Stimulated activated CD8-positive, alpha-beta memory T cell treated with anti-CD3 and anti-CD28 coated beads, Interleukin-15, amount 100 ng/mL, for 24 hours (primary cell): ENCODE data around the gene CHRNB4.
"Not testable (repeated sequence)": the region's sequence is repeated elsewhere in the genome, so short reads cannot be mapped to it uniquely, and the experiment has no call there.

Source experiments
- DNase-seq: peaks from one replicate; pipeline ENCODE4 v3.0.0-alpha.2; 2020; ENCODE audit warnings: low read depth

Gene CHRNB4

DNA sequence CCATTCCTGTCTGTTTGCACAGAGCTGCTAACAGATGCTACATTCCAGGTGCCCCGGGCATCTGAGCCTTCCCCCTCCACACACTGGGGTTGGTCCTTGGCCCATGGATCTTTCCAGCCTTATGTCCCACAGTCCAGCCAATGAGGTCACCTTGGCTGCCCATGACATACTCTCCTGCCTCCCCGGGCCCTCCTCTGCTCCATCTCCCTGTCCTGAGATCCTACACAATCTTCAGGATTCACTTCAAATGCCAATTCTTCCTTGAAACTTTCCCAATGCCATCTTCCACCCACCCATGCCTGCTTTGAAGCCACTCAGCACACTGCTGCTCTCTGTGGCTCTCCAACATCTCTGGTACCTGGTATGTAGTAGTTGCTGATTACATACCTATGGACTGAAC lies 24.5 kb downstream of the CHRNB4 start:
- DNase-seq, result no peak

DNA sequence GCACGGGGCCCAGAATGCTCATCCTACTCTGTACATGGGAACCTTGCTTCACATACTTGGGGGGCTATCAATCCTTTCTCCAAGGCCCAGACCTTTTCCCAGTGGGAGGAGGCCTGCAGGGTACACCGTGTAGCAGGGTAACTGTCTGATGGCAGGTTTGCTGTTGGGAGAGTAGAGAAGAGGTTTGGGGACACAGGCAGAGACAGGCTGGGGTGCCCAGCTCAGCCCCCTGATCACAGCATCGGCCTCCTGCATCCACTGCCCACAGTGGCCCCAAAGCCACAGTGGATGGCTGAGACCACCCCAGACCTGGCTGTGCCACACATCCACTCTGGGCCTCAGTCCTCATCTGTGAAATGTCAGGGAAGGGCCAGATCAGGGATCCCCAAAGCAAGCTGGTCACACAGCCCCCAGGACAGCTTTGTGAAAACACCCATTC lies 25.8 kb downstream of the CHRNB4 start:
- no peak for DNase-seq

DNA sequence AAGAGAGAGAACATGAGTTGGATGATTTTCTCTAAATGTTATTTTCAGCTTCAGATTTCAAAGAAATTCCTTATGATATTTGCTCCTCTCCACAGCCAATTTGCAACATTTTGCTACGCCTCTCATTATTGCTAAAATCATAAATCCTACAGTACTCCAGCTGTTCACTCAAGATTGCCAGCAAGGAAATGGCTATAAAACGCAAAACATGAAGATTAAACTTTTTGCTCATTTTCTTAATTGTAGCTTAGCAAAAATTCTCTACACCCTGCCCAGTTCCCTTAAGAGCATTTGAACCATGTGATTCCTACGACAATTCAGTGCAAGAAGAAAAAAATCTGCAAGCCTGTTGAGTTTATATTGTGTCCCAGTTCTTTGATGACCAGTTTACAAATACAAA lies 27.0 kb downstream of the CHRNB4 start:
- no peak for DNase-seq

GRCh38 chr15:78609551-78609950 lies 31.5 kb downstream of the CHRNB4 start:
- DNase-seq, result not testable (repeated sequence)

DNA sequence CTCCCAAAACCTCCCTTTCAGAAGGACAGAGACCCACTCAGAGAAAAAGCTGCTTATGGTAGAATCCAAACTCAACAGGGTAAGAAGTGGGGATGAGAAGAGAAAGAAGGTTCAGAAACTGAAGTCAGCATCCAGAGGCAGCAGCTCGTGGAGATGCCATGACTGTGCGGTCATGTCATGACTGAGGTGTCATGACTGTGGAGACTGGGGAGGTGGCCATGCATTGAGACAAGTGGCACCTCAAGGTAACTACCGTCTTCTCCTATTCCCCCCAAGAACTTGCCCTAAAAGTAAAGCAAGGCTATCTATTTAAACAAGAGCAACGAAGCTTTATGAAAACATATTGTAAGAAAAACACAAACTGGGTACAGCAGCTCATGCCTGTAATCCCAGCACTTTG lies 35.3 kb downstream of the CHRNB4 start:
- DNase-seq, result no peak

DNA sequence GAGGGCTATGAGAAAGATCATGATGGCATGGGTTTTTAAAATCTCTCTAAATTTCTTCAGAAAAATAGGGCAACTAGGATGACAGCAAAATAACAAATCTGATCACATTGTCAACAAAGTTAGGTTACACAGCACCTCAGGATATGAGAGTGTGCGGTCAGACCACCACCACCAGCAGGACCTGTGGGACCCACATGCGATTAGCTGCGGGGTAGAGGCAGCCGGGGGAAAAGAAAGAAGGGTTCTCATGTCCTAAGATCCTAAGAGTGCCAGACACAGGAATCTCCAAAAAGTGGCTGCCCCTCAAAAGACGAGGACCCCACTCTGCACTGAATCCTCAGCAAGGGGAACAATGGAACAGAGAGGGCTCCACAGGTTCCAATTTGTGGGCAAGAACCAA lies 35.8 kb downstream of the CHRNB4 start:
- no peak for DNase-seq

DNA sequence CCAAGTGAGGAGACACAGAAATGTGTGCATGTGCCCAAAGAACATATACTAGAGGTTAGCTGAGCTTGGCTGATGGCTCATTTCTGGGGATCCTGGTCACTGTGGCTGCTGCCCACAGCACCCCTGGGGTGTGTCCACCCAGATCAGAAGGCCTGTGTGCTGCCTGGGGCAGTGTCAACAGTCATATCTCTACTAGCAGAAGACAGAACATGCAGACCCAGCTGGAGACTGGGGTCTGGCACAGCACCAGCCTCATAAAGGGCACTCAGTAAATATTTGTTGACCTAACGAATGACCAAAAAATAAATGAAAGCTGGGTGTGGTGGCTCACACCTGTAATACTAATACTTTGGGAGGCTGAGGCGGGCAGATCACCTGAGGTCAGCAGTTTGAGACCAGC lies 36.6 kb downstream of the CHRNB4 start:
- DNase-seq, result no peak

- no peak for DNase-seq
Measured at GRCh38 chr15:78603467-78603866, 37.5 kb downstream of the CHRNB4 start.

GRCh38 chr15:78599189-78599588 lies 41.8 kb downstream of the CHRNB4 start:
- no peak for DNase-seq

DNA sequence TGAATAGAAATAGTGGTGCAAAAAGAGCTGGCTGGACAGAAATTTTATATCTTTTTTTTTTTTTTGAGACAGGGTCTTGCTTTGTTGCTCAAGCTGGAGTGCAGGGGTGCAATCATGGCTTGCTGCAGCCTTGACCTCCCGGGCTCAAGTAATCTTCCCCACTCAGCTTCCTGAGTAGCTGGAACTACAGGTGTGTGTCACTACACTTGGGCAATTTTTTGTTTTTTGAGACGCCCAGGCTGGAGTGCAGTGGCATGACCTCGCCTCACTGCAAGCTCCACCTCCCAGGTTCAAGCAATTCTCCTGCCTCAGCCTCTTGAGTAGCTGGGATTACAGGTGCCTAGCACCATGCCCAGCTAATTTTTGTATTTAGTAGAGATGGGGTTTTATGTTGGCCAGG lies 42.7 kb downstream of the CHRNB4 start:
- DNase-seq, result no peak

DNA sequence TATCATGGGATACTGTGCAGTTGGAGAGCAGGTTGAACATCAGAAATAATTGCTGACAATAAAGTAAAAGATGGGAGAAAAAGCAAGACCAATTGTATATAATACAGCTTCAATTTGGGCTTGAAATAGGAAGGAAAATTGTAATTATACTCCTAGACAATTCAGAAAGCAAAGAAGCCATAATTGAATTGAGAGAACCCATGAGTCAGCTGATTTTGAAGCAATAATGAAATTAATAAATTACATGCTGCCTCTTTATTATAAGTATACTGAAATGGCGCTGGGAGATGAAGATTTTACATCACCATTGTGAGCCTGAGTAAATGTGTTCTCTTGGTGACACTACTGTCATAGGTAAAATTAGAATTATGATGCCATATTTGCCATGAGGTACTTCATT lies 43.4 kb downstream of the CHRNB4 start:
- no peak for DNase-seq

- no peak for DNase-seq
Measured at GRCh38 chr15:78574944-78575343, 66.1 kb downstream of the CHRNB4 start.
